OCI-LY3 (cell line): ENCODE data around the gene R3HDM1.

Source experiments
- H2AFZ ChIP-seq: fragments of 200-600, 300-600 bp; shearing (Covaris generic); 2 replicates; pipeline ENCODE4 v1.6.0; 2014; ENCODE audit warnings: antibody characterized with exemption, low read depth, low read length
- H3K27ac ChIP-seq: fragments of 200-600, 300-600 bp; sonication (generic); 2 replicates; pipeline ENCODE4 v1.5.1; 2014; ENCODE audit warnings: mild to moderate bottlenecking, low read length, moderate library complexity, mixed read lengths
- H3K27me3 ChIP-seq: fragments of 200-600, 300-600 bp; sonication (generic); 2 replicates; pipeline ENCODE4 v1.6.1; 2014; ENCODE audit warnings: low read depth, low read length, mixed read lengths
- H3K36me3 ChIP-seq: fragments of 200-600, 300-600 bp; sonication (generic); replicated peaks from 2 replicates; pipeline ENCODE3; 2014; ENCODE audit warnings: low read depth, low read length, mixed read lengths
- H3K4me1 ChIP-seq: fragments of 300-600, 200-600 bp; sonication (generic); 2 replicates; pipeline ENCODE4 v1.6.1; 2014; ENCODE audit warnings: low read length, mixed read lengths
- H3K4me2 ChIP-seq: fragments of 200-600, 300-600 bp; sonication (generic); 2 replicates; pipeline ENCODE4 v1.6.1; 2014; ENCODE audit warnings: low read length, mixed read lengths
- H3K4me3 ChIP-seq: fragments of 300-600, 200-600 bp; sonication (generic); 2 replicates; pipeline ENCODE4 v1.5.1; 2014; ENCODE audit warnings: antibody characterized with exemption, mild to moderate bottlenecking, low read length, moderate library complexity
- H3K79me2 ChIP-seq: fragments of 300-600, 200-600 bp; shearing (Covaris generic); 2 replicates; pipeline ENCODE4 v1.6.1; 2014; ENCODE audit warnings: mild to moderate bottlenecking, low read length, mixed read lengths
- H3K9ac ChIP-seq: fragments of 300-600, 200-600 bp; shearing (Covaris generic); 2 replicates; pipeline ENCODE4 v1.6.0; 2014; ENCODE audit warnings: mild to moderate bottlenecking, low read length, moderate library complexity
- H3K9me3 ChIP-seq: fragments of 200-600, 300-600 bp; shearing (Covaris generic); 2 replicates; pipeline ENCODE4 v1.6.1; 2014; ENCODE audit warnings: low read length, mixed read lengths; ENCODE audit not compliant: insufficient read depth
- H4K20me1 ChIP-seq: fragments of 200-600, 300-600 bp; sonication (generic); 2 replicates; pipeline ENCODE4 v1.6.1; 2016; ENCODE audit warnings: low read length, mixed read lengths; ENCODE audit not compliant: insufficient read depth
- EZH2phosphoT487 ChIP-seq: fragments of 200-600 bp; shearing (Covaris generic); IDR thresholded peaks from 2 replicates; pipeline ENCODE4 v1.6.1; 2018; ENCODE audit warnings: antibody characterized with exemption, mixed run types, low read depth
- TF ChIP-seq, protein P1 (sequence below): fragments of 200-600, 300-600 bp; sonication (generic); IDR thresholded peaks from 2 replicates; pipeline ENCODE4 v1.5.1; 2014; ENCODE audit warnings: antibody characterized with exemption, low read length, low read depth

The R3HDM1 gene

DNA sequence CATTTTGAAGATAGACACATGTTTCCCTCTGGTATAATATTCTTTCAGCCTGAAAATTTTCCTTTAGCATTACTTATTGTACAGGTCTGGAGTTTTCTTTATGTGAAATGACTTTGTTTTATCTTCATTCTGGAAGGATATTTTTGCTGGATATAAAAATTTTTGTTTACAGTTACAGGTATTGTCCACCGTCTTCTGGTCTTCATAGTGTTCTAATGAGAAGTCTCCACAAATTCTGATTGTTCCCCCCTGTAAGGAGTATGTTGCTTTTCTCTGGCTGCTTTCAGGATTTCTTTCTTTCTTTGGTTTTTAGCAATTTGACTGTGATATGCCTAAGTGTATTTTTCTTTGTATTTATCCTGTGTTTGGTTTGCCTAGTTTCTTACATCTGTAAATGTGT is 225.4 kb downstream of the R3HDM1 start:
- Histone ChIP-seq H3K4me3 (no peak overlapping the region), H3K79me2 (0 out of 2 replicates have a peak, but pooled peaks cover 3% of the 10 kb centered on the region), H3K27ac (no peak overlapping the region), H3K4me2 (no peak overlapping the region), H3K36me3 (peaks cover 70% of the 10 kb centered on the region), H3K9ac (no peak overlapping the region), H3K4me1 (no peaks in the 10 kb centered on the region), H4K20me1 (no peaks in the 10 kb centered on the region), H2AFZ (no peak overlapping the region), H3K9me3 (peaks cover 7% of the 10 kb centered on the region; the same call in 1 of the 2 replicates), H3K27me3 (no peaks in the 10 kb centered on the region)
- no peak for TF ChIP-seq EZH2phosphoT487

DNA sequence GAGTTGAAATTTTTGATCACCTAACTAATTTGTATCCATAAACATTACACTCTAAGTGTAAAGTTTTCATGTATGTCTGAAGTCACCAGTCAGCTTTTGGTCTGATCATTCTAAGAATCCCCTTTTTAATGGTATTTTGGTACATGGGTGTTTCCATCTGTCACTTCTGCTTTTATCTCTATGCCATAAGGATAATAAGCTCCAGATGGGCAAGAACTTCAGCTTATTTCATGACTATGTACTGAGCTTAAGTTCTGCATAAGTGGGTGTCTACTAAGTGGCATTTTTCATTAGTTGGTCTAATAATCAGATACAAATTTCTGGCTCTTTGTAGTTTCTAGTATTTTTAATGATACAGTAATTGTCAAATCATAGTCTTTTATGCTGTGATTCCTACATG is 230.7 kb downstream of the R3HDM1 start:
- H3K27me3 ChIP-seq = no peaks in the 10 kb centered on the region
- no peak overlapping the region for H3K4me2 ChIP-seq
- peaks cover 6% of the 10 kb centered on the region; the same call in 1 of the 2 replicates for H3K79me2 ChIP-seq
- H3K9ac ChIP-seq = no peak overlapping the region
- peaks cover 61% of the 10 kb centered on the region for H3K36me3 ChIP-seq
- H3K4me1 ChIP-seq = no peaks in the 10 kb centered on the region
- H3K4me3 ChIP-seq = no peak overlapping the region
- no peak overlapping the region for H3K27ac ChIP-seq
- no peak for TF ChIP-seq EZH2phosphoT487
- TF ChIP-seq, protein P1, sequence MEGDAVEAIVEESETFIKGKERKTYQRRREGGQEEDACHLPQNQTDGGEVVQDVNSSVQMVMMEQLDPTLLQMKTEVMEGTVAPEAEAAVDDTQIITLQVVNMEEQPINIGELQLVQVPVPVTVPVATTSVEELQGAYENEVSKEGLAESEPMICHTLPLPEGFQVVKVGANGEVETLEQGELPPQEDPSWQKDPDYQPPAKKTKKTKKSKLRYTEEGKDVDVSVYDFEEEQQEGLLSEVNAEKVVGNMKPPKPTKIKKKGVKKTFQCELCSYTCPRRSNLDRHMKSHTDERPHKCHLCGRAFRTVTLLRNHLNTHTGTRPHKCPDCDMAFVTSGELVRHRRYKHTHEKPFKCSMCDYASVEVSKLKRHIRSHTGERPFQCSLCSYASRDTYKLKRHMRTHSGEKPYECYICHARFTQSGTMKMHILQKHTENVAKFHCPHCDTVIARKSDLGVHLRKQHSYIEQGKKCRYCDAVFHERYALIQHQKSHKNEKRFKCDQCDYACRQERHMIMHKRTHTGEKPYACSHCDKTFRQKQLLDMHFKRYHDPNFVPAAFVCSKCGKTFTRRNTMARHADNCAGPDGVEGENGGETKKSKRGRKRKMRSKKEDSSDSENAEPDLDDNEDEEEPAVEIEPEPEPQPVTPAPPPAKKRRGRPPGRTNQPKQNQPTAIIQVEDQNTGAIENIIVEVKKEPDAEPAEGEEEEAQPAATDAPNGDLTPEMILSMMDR = no peak
- no peaks in the 10 kb centered on the region for H4K20me1 ChIP-seq
- no peak overlapping the region for H2AFZ ChIP-seq
- peaks cover under 1% of the 10 kb centered on the region; the same call in 1 of the 2 replicates for H3K9me3 ChIP-seq

- no peak overlapping the region for H2AFZ ChIP-seq
- no peak overlapping the region for H3K4me2 ChIP-seq
- peaks cover 60% of the 10 kb centered on the region for H3K36me3 ChIP-seq
- H3K4me1 ChIP-seq = no peaks in the 10 kb centered on the region
- TF ChIP-seq EZH2phosphoT487 = no peak
- TF ChIP-seq, protein P1 = no peak
- H3K4me3 ChIP-seq = no peak overlapping the region
- no peaks in the 10 kb centered on the region for H3K27me3 ChIP-seq
- no peak overlapping the region for H3K9ac ChIP-seq
- H4K20me1 ChIP-seq = no peaks in the 10 kb centered on the region
- H3K79me2 ChIP-seq = peaks cover 7% of the 10 kb centered on the region; the same call in 1 of the 2 replicates
- no peaks in the 10 kb centered on the region for H3K9me3 ChIP-seq
- no peak overlapping the region for H3K27ac ChIP-seq
These were observed 231.2 kb downstream of the R3HDM1 start for GRCh38 chr2:135762530-135762929.

DNA sequence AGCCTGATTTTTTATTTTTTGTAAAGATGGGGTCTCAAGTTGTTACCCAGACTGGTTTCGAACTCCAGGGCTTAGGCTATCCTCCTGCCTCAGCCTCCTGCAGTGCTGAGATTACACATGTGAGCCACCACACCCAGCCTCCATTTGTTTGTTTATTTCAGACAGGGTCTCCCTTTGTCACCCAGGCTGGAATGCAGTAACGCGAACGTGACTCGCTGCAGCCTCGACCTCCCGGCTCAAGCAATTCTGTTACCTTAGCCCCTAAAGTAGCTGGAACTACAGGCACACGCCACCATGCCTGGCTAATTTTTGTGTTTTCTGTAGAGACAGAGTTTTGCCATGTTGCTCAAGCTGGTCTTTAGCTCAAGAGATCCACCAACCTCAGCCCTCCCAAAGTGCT is 237.6 kb downstream of the R3HDM1 start:
- Histone ChIP-seq H3K79me2 (peaks cover 14% of the 10 kb centered on the region), H2AFZ (no peak overlapping the region), H3K9me3 (no peaks in the 10 kb centered on the region), H3K4me1 (no peaks in the 10 kb centered on the region), H3K4me2 (no peak overlapping the region), H3K27me3 (no peaks in the 10 kb centered on the region), H3K9ac (no peak overlapping the region), H3K27ac (no peak overlapping the region), H3K36me3 (peaks cover 64% of the 10 kb centered on the region), H4K20me1 (no peaks in the 10 kb centered on the region), H3K4me3 (no peak overlapping the region)
- TF ChIP-seq, protein P1 = no peak
- no peak for TF ChIP-seq EZH2phosphoT487
